ENCODE results near the gene MAGEA6.
"Not testable (repeated sequence)": the region's sequence is repeated elsewhere in the genome, so short reads cannot be mapped to it uniquely, and the experiment has no call there.

DNA sequence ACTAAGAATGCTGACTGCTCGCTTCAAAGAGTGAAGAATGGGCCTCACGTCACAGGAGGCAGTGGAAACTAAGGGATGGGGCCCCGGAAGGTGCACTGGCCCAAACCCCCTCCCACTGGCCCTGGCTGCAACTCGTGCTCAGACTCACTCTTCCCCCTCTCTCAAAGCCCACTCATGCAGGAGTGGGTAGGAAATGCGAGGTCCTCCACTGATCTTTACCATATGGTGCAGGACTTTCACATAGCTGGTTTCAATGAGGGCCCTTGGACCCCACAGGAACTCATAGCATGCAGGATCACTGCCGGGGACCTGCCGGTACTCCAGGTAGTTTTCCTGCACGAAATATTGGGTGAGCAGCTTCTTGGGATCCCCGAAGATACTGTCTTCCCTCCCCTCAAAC is 2.9 kb downstream of the MAGEA6 start:
- TF ChIP-seq, protein P1, sequence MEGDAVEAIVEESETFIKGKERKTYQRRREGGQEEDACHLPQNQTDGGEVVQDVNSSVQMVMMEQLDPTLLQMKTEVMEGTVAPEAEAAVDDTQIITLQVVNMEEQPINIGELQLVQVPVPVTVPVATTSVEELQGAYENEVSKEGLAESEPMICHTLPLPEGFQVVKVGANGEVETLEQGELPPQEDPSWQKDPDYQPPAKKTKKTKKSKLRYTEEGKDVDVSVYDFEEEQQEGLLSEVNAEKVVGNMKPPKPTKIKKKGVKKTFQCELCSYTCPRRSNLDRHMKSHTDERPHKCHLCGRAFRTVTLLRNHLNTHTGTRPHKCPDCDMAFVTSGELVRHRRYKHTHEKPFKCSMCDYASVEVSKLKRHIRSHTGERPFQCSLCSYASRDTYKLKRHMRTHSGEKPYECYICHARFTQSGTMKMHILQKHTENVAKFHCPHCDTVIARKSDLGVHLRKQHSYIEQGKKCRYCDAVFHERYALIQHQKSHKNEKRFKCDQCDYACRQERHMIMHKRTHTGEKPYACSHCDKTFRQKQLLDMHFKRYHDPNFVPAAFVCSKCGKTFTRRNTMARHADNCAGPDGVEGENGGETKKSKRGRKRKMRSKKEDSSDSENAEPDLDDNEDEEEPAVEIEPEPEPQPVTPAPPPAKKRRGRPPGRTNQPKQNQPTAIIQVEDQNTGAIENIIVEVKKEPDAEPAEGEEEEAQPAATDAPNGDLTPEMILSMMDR (IDR thresholded peaks at IDR 0.05) = not testable (repeated sequence)
- TF ChIP-seq POLR2A (IDR thresholded peaks at IDR 0.05) = not testable (repeated sequence)
